H9 (cell line): ENCODE results near the gene NUP133. TPM values are rescaled to one million over a fixed set of nuclear protein-coding genes. Genes with fewer than 3 reads are reported as not detected.

Experiments
- DNase-seq: peaks from one replicate; pipeline ENCODE4 v3.0.0-alpha.2; 2017
- H2AFZ ChIP-seq: one replicate; pipeline ENCODE4 v1.6.1; 2013; ENCODE audit warnings: mild to moderate bottlenecking, low read length, control low read depth, moderate library complexity
- H2AK5ac ChIP-seq: 2 replicates; pipeline ENCODE4 v1.6.1; 2013; ENCODE audit warnings: low read length, control low read depth, mixed read lengths; ENCODE audit not compliant: insufficient read length
- H2BK120ac ChIP-seq: one replicate; pipeline ENCODE4 v1.6.1; 2013; ENCODE audit warnings: low read depth, mild to moderate bottlenecking, low read length, control low read depth, inconsistent platforms; ENCODE audit not compliant: poor library complexity, severe bottlenecking
- H2BK12ac ChIP-seq: 2 replicates; pipeline ENCODE4 v1.6.1; 2013; ENCODE audit warnings: low read length, control low read depth, mixed read lengths, low read depth; ENCODE audit not compliant: insufficient read length
- H2BK15ac ChIP-seq: 2 replicates; pipeline ENCODE4 v1.6.1; 2013; ENCODE audit warnings: low read depth, low read length, control low read depth
- H2BK20ac ChIP-seq: one replicate; pipeline ENCODE4 v1.6.1; 2013; ENCODE audit warnings: low read depth, mild to moderate bottlenecking, low read length, control low read depth, inconsistent platforms; ENCODE audit not compliant: poor library complexity, severe bottlenecking
- H2BK5ac ChIP-seq: 2 replicates; pipeline ENCODE4 v1.6.1; 2013; ENCODE audit warnings: low read length, control low read depth, mixed read lengths; ENCODE audit not compliant: insufficient read length
- H3K14ac ChIP-seq: 2 replicates; pipeline ENCODE4 v1.6.1; 2013; ENCODE audit warnings: low read length, control low read depth; ENCODE audit not compliant: insufficient read depth
- H3K18ac ChIP-seq: 2 replicates; pipeline ENCODE4 v1.6.1; 2013; ENCODE audit warnings: low read depth, mild to moderate bottlenecking, mixed read lengths, low read length, control low read depth; ENCODE audit not compliant: insufficient read length
- H3K23ac ChIP-seq: 2 replicates; pipeline ENCODE4 v1.6.1; 2013; ENCODE audit warnings: low read length, control low read depth, mixed read lengths, low read depth; ENCODE audit not compliant: insufficient read length
- H3K23me2 ChIP-seq: 2 replicates; pipeline ENCODE4 v1.6.1; 2013; ENCODE audit warnings: low read depth, mild to moderate bottlenecking, mixed read lengths, low read length, control low read depth; ENCODE audit not compliant: insufficient read length, poor library complexity, severe bottlenecking
- H3K27ac ChIP-seq: 2 replicates; pipeline ENCODE4 v1.5.1; 2013; ENCODE audit warnings: low read length, control low read depth, mixed read lengths, low read depth; ENCODE audit not compliant: insufficient read length
- H3K27me3 ChIP-seq: 2 replicates; pipeline ENCODE4 v1.6.1; 2013; ENCODE audit warnings: low read length, control low read depth, inconsistent platforms; ENCODE audit not compliant: insufficient read depth
- H3K4ac ChIP-seq: 2 replicates; pipeline ENCODE4 v1.6.1; 2013; ENCODE audit warnings: low read depth, mild to moderate bottlenecking, control low read depth, inconsistent platforms, low read length, moderate library complexity
- H3K4me1 ChIP-seq: 2 replicates; pipeline ENCODE4 v1.6.1; 2013; ENCODE audit warnings: low read length, control low read depth, inconsistent platforms; ENCODE audit not compliant: insufficient read depth
- H3K4me2 ChIP-seq: 2 replicates; pipeline ENCODE4 v1.6.1; 2013; ENCODE audit warnings: low read length, control low read depth, mixed read lengths; ENCODE audit not compliant: insufficient read length, insufficient read depth
- H3K56ac ChIP-seq: 2 replicates; pipeline ENCODE4 v1.6.1; 2013; ENCODE audit warnings: low read depth, mild to moderate bottlenecking, mixed read lengths, low read length, control low read depth; ENCODE audit not compliant: insufficient read length
- H3K79me1 ChIP-seq: 2 replicates; pipeline ENCODE4 v1.6.1; 2013; ENCODE audit warnings: low read depth, mild to moderate bottlenecking, moderate library complexity, low read length, control low read depth, inconsistent platforms; ENCODE audit not compliant: insufficient read depth, poor library complexity, severe bottlenecking
- H3K79me2 ChIP-seq: 2 replicates; pipeline ENCODE4 v1.6.1; 2013; ENCODE audit warnings: low read length, control low read depth, inconsistent platforms; ENCODE audit not compliant: insufficient read depth
- H3K9ac ChIP-seq: 2 replicates; pipeline ENCODE4 v1.6.1; 2013; ENCODE audit warnings: low read length, control low read depth, mixed read lengths; ENCODE audit not compliant: insufficient read length; ENCODE audit errors: extremely low read depth
- H3K9me3 ChIP-seq: one replicate; pipeline ENCODE4 v1.6.1; 2013; ENCODE audit warnings: low read depth, low read length, inconsistent platforms; ENCODE audit not compliant: control insufficient read depth
- H3T11ph ChIP-seq: one replicate; pipeline ENCODE4 v1.6.1; 2013; ENCODE audit warnings: mild to moderate bottlenecking, low read length, control low read depth, inconsistent platforms
- H4K20me1 ChIP-seq: one replicate; pipeline ENCODE4 v1.6.1; 2013; ENCODE audit not compliant: control insufficient read depth, insufficient read length, insufficient read depth
- H4K5ac ChIP-seq: 2 replicates; pipeline ENCODE4 v1.6.1; 2013; ENCODE audit warnings: low read depth, mild to moderate bottlenecking, mixed read lengths, low read length, control low read depth; ENCODE audit not compliant: insufficient read length
- H4K8ac ChIP-seq: replicated peaks from 2 replicates; pipeline ENCODE4 v1.6.1; 2013; ENCODE audit warnings: low read length, control low read depth, mixed read lengths, low read depth; ENCODE audit not compliant: insufficient read length
- H4K91ac ChIP-seq: 2 replicates; pipeline ENCODE4 v1.6.1; 2013; ENCODE audit warnings: low read depth, mild to moderate bottlenecking, moderate library complexity, mixed read lengths, low read length, control low read depth; ENCODE audit not compliant: insufficient read length
- H3K27ac Mint-ChIP-seq, 3 experiments: 2 replicates in 2 of 3; 3 replicates in 1 of 3; pipeline ENCODE4 v1.8.0; 2020 to 2021; ENCODE audit warnings: mixed read lengths in 3 of 3, mild to moderate bottlenecking in 1 of 3, moderate library complexity in 1 of 3
- H3K27me3 Mint-ChIP-seq: 2 replicates; pipeline ENCODE4 v1.8.0; 2021; ENCODE audit warnings: low read depth, mild to moderate bottlenecking, moderate library complexity, mixed read lengths
- H3K36me3 Mint-ChIP-seq, 3 experiments: 2 replicates in 2 of 3; 3 replicates in 1 of 3; pipeline ENCODE4 v1.8.0; 2020 to 2021; ENCODE audit warnings: low read depth in 3 of 3, mixed read lengths in 3 of 3; ENCODE audit not compliant: insufficient read depth in 1 of 3
- H3K4me1 Mint-ChIP-seq, 2 experiments: 2 replicates each; pipeline ENCODE4 v1.8.0; 2020; ENCODE audit warnings: mixed read lengths in 2 of 2
- H3K4me3 Mint-ChIP-seq, 2 experiments: 2 replicates in 1 of 2; 3 replicates in 1 of 2; pipeline ENCODE4 v1.8.0; 2020 to 2021; ENCODE audit warnings: mild to moderate bottlenecking in 2 of 2, mixed read lengths in 2 of 2, moderate library complexity in 1 of 2
- H3K9me3 Mint-ChIP-seq, 2 experiments: 2 replicates in 1 of 2; 3 replicates in 1 of 2; pipeline ENCODE4 v1.8.0; 2020; ENCODE audit warnings: mild to moderate bottlenecking in 2 of 2, mixed read lengths in 2 of 2, moderate library complexity in 1 of 2
- CTCF ChIP-seq: fragments of 200-600 bp; sonication (generic); conservative IDR thresholded peaks from 3 replicates; pipeline ENCODE4 v1.8.0; 2021; ENCODE audit warnings: antibody characterized with exemption, mild to moderate bottlenecking
- WGBS: extraction: QIAGEN DNeasy Blood & Tissue Kit; methylation state at CpG from one replicate; pipeline ENCODE4 v1.1.7; 2013; ENCODE audit warnings: missing lambda C conversion rate, low lambda C conversion rate, mixed read lengths; ENCODE audit not compliant: insufficient read length; ENCODE audit errors: extremely low coverage; 5-methylcytosine and 5-hydroxymethylcytosine counted together
- total RNA-seq: library from RNA; stranded (reverse); gene quantifications from 2 replicates; pipeline ENCODE4 v1.2.1, GENCODE V29; 2021

Gene NUP133
- total RNA-seq, 1 experiment from 2014 or later: 71.3 TPM

DNA sequence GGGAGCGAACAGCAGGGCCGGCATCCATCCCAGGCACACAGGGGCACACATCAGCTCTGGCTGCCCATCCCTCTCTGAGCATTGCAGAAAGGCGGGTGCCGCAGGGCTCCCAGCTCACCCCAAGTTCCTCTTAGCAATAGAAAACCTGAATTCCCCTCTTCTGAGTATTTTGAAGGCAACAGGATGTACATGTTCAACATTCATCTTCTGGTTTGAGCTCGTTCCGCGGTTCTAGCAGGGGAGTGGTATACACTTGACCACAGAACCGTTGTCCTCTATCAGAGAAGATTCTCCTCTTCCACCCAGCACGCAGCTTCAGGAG, 97.8 kb downstream of the NUP133 start:
- H3K9me3 Mint-ChIP-seq: no peaks in the 10 kb centered on the region; a peak in 1 of 5 replicates
- H4K20me1 ChIP-seq: no peaks in the 10 kb centered on the region
- peaks cover 0 to 1% (median 0%) of the 10 kb centered on the region in 3 experiments; a peak in 2 of 7 replicates for H3K36me3 Mint-ChIP-seq
- H2AK5ac ChIP-seq: no peak overlapping the region
- DNase-seq: no peak
- no peak for TF ChIP-seq CTCF
- no peak overlapping the region for H3K18ac ChIP-seq
- peaks cover 74% of the 10 kb centered on the region for H3K27me3 Mint-ChIP-seq
- H3K79me1 ChIP-seq: no peaks in the 10 kb centered on the region
- no peaks in the 10 kb centered on the region for H3K79me2 ChIP-seq
- no peak overlapping the region for H4K8ac ChIP-seq
- H3K14ac ChIP-seq: no peak overlapping the region
- H2BK20ac ChIP-seq: no peak overlapping the region
- H2BK15ac ChIP-seq: no peak overlapping the region
- H3K4me1 Mint-ChIP-seq: peaks cover 30 to 54% of the 10 kb centered on the region in 2 experiments
- no peak overlapping the region for H2AFZ ChIP-seq
- H3K9ac ChIP-seq: no peak overlapping the region
- H3K23me2 ChIP-seq: peaks cover 14% of the 10 kb centered on the region
- no peak overlapping the region for H4K5ac ChIP-seq
- H3K4me1 ChIP-seq: peaks cover 16% of the 10 kb centered on the region; the same call in 1 of the 2 replicates
- H3K4me2 ChIP-seq: no peak overlapping the region
- peak overlapping the region in 1 of 2 experiments; percentile 38; a peak in 2 of 5 replicates for H3K4me3 Mint-ChIP-seq
- no peak overlapping the region for H4K91ac ChIP-seq
- no peak overlapping the region for H3K56ac ChIP-seq
- WGBS: no CpG with 5 or more reads among the region's 9 CpGs
- no peak overlapping the region for H2BK5ac ChIP-seq
- H3K9me3 ChIP-seq: no peaks in the 10 kb centered on the region
- no peak overlapping the region for H2BK12ac ChIP-seq
- H3K4ac ChIP-seq: no peak overlapping the region
- no peak overlapping the region for H3K27ac Mint-ChIP-seq
- H2BK120ac ChIP-seq: no peak overlapping the region
- H3K23ac ChIP-seq: no peak overlapping the region
- no peak overlapping the region for H3T11ph ChIP-seq
- H3K27ac ChIP-seq: no peak overlapping the region
- peaks cover 7% of the 10 kb centered on the region; the same call in 1 of the 2 replicates for H3K27me3 ChIP-seq
